Endodermal cell (in vitro differentiated cells): Measurements from ENCODE around the gene ZNF480. TPM values are rescaled to one million over a fixed set of nuclear protein-coding genes. Genes with fewer than 3 reads are reported as not detected.
A peak's percentile ranks its signal among the peaks of the same experiment; 100 is the strongest.

Experiments
- DNase-seq: peaks from one replicate; pipeline ENCODE4 v3.0.0-alpha.2; 2017
- H3K27ac ChIP-seq: 2 replicates; pipeline ENCODE4 v1.5.1; 2013; ENCODE audit warnings: mild to moderate bottlenecking, low read depth, low read length, moderate library complexity
- H3K27me3 ChIP-seq: 2 replicates; pipeline ENCODE4 v1.6.1; 2013; ENCODE audit warnings: mild to moderate bottlenecking, low read length, moderate library complexity; ENCODE audit not compliant: insufficient read depth, control insufficient read depth, poor library complexity, severe bottlenecking
- H3K36me3 ChIP-seq: 2 replicates; pipeline ENCODE4 v1.7.0; 2013; ENCODE audit warnings: mild to moderate bottlenecking, low read length, moderate library complexity; ENCODE audit not compliant: control insufficient read depth, insufficient read depth
- H3K4me1 ChIP-seq: one replicate; pipeline ENCODE4 v1.7.0; 2013; ENCODE audit warnings: low read length; ENCODE audit not compliant: control insufficient read depth, insufficient read depth
- H3K4me3 ChIP-seq: 2 replicates; pipeline ENCODE4 v1.5.1; 2013; ENCODE audit warnings: mild to moderate bottlenecking, low read length, moderate library complexity
- H3K9ac ChIP-seq: 2 replicates; pipeline ENCODE4 v1.6.1; 2013; ENCODE audit warnings: mild to moderate bottlenecking, low read length, moderate library complexity; ENCODE audit not compliant: poor library complexity, severe bottlenecking; ENCODE audit errors: extremely low read depth
- H3K9me3 ChIP-seq: 2 replicates; pipeline ENCODE4 v1.6.1; 2013; ENCODE audit warnings: mild to moderate bottlenecking, low read length, moderate library complexity; ENCODE audit not compliant: control insufficient read depth
- H3K27ac Mint-ChIP-seq: 2 replicates; pipeline ENCODE4 v1.8.0; 2020; ENCODE audit warnings: mixed read lengths
- H3K27me3 Mint-ChIP-seq: 2 replicates; pipeline ENCODE4 v1.8.0; 2021; ENCODE audit warnings: mild to moderate bottlenecking, mixed read lengths; ENCODE audit not compliant: insufficient read depth
- H3K36me3 Mint-ChIP-seq: 2 replicates; pipeline ENCODE4 v1.8.0; 2020; ENCODE audit warnings: low read depth, mixed read lengths
- H3K4me1 Mint-ChIP-seq: 2 replicates; pipeline ENCODE4 v1.8.0; 2020; ENCODE audit warnings: mixed read lengths
- H3K4me3 Mint-ChIP-seq: 2 replicates; pipeline ENCODE4 v1.8.0; 2020; ENCODE audit warnings: mild to moderate bottlenecking, moderate library complexity, mixed read lengths
- H3K9me3 Mint-ChIP-seq: 2 replicates; pipeline ENCODE4 v1.8.0; 2020; ENCODE audit warnings: mild to moderate bottlenecking, mixed read lengths
- CTCF ChIP-seq: fragments of 200-600 bp; sonication (generic); conservative IDR thresholded peaks from 2 replicates; pipeline ENCODE4 v1.5.0; 2021; ENCODE audit warnings: antibody characterized with exemption, mild to moderate bottlenecking
- WGBS, 2 experiments: methylation state at CpG; one replicate each; pipeline versions ENCODE4 v1.1.5 to v1.1.7; 2013; ENCODE audit warnings: missing lambda C conversion rate in 2 of 2, mixed read lengths in 1 of 2; ENCODE audit not compliant: insufficient coverage in 1 of 2, insufficient read length in 1 of 2; 5-methylcytosine and 5-hydroxymethylcytosine counted together
- total RNA-seq, 2 donors: library from RNA; stranded (reverse); fragmentation: NEBNext Ultra II Directional in 1 of 2; extraction: Animal tissue kit (Norgen Biotek cat#: 25700) in 1 of 2; gene quantifications; 2 replicates in 1 of 2; 3 replicates in 1 of 2; pipeline ENCODE4 v1.2.1, GENCODE V29; 2021

ZNF480 gene
- total RNA-seq, 2 donors from 2014 or later, result 31.1 to 38.5 TPM

GRCh38 chr19:52269338-52270261, 27.4 kb upstream of the ZNF480 start, which contains the start of gene ZNF766:
Gene ZNF766 (plus strand): TSS chr19:52269587. CDS start chr19:52269614, 27 bp downstream.
- Mint-ChIP-seq H3K27ac (peak within 1 kb of the TSS; percentile 97), H3K4me1 (peaks cover 14% of the 10 kb centered on the region), H3K36me3 (peaks cover 36% of the 10 kb centered on the region), H3K27me3 (no peaks in the 10 kb centered on the region), H3K9me3 (peaks cover 7% of the 10 kb centered on the region), H3K4me3 (peak within 1 kb of the TSS; percentile 83)
- Histone ChIP-seq H3K4me3 (peak within 1 kb of the TSS; percentile 97), H3K9me3 (peaks cover 25% of the 10 kb centered on the region), H3K27me3 (no peaks in the 10 kb centered on the region), H3K4me1 (no peaks in the 10 kb centered on the region), H3K27ac (peak within 1 kb of the TSS; percentile 99), H3K36me3 (peaks cover 34% of the 10 kb centered on the region), H3K9ac (peak within 1 kb of the TSS; percentile 100)
- TF ChIP-seq CTCF, result no peak
- DNase-seq, result peak; percentile 98
- WGBS, 2 experiments, result 0% methylated on average over 42 to 70 of the region's 70 CpGs

- H3K27ac ChIP-seq, result peak overlapping the region; percentile 99
- peak overlapping the region; percentile 97 for H3K27ac Mint-ChIP-seq
- peak overlapping the region; percentile 83 for H3K4me3 Mint-ChIP-seq
- H3K4me1 Mint-ChIP-seq, result peaks cover 14% of the 10 kb centered on the region
- TF ChIP-seq CTCF, result no peak
- H3K27me3 ChIP-seq, result no peaks in the 10 kb centered on the region
- H3K4me3 ChIP-seq, result peak overlapping the region; percentile 97
- peaks cover 39% of the 10 kb centered on the region for H3K36me3 Mint-ChIP-seq
- peaks cover 7% of the 10 kb centered on the region for H3K9me3 Mint-ChIP-seq
- WGBS, 2 experiments, result 23 to 24% methylated on average over 11 of the region's 11 CpGs
- H3K9ac ChIP-seq, result peak overlapping the region; percentile 100
- no peaks in the 10 kb centered on the region for H3K27me3 Mint-ChIP-seq
- peaks cover 25% of the 10 kb centered on the region for H3K9me3 ChIP-seq
- DNase-seq, result peak; percentile 53
- H3K36me3 ChIP-seq, result peaks cover 40% of the 10 kb centered on the region
- no peaks in the 10 kb centered on the region for H3K4me1 ChIP-seq
Measured at GRCh38 chr19:52270266-52270885, 26.6 kb upstream of the ZNF480 start.

DNA sequence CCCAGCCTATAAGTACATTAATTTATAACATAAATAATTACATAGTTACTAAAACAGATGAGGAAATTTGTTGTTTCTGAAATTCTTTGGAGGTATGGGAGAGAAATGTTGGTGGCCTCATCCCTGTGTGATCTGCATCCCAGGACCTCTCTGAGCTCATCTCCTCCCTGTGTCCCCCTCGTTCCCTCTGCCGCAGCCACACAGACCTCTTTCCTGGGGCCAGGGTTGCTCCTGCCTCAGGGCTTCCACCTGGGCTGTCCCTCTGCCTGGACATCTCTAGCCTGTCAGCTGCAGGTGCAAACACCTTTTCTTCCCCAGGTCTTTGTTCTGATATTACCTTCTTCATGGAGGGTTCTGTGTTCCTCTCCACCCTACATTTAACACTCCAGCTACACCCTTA, 23.7 kb upstream of the ZNF480 start:
- Mint-ChIP-seq H3K27me3 (no peaks in the 10 kb centered on the region), H3K4me3 (no peak overlapping the region), H3K27ac (no peak overlapping the region), H3K4me1 (peaks cover 18% of the 10 kb centered on the region), H3K9me3 (peaks cover 9% of the 10 kb centered on the region), H3K36me3 (peaks cover 59% of the 10 kb centered on the region)
- TF ChIP-seq CTCF, result no peak
- Histone ChIP-seq H3K27me3 (no peaks in the 10 kb centered on the region), H3K36me3 (peaks cover 41% of the 10 kb centered on the region), H3K4me3 (no peak overlapping the region), H3K27ac (no peak overlapping the region), H3K9me3 (peaks cover 25% of the 10 kb centered on the region), H3K4me1 (no peaks in the 10 kb centered on the region), H3K9ac (no peak overlapping the region)
- no peak for DNase-seq
- 93 to 94% methylated on average over 2 of the region's 2 CpGs for WGBS, 2 experiments
